CD4-positive, alpha-beta T cell treated with Interleukin-1 beta for 1 hour (primary cell): ENCODE results near the gene APCDD1.

ENCODE experiments used
- DNase-seq, 2 donors: peaks; one replicate each; pipeline ENCODE4 v3.0.0-alpha.2; 2020 to 2022

APCDD1 gene

DNA sequence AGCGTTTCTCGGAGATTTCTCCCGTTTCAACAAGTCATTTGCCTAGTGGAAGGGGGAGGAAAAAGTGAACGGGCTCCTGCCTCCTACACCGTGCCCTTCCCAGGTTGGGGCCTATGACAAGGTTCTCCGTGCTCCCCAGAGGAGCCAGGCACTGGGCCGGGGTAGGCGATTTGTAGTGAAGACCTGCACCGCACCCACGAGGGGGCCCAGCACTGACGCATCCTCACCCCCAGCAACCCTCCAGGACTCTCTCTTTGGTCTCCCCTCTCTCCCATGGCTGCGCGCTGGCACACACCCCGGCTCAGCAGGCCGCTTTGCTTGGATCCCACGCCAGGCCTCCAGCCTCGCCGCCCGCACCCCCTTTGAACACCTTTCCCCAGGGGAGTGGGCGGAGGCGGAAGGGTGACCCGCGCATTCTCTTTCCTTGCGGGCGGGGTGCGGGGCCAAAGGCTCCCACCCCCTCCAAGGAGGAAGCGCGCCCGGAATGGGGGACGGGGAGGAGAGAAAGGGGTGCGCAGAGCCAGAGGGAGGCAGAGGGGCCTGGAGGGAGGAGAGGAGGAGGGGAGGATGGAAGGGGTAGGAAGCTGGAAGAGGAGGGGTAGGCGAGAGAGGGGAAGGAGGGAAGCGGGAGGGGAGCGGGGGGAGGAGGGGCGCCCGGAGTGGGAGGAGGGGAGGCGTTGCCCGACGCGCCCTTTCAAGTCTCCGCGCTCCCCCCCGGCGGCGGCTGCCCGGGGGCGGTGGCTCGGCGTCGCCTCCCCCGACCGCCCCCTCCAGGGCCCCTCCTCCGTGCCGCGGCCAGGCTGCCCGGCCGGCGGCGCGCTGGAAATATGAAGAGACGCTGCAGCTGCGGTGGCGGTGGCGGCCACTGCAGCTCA is at the start of gene APCDD1:
TSS of gene APCDD1 (plus strand) at position 830 of the 875 bp plus-strand sequence. CDS start 347 bp downstream, outside the sequence.
- DNase-seq: peak in 1 of 2 donors; percentile 18

DNA sequence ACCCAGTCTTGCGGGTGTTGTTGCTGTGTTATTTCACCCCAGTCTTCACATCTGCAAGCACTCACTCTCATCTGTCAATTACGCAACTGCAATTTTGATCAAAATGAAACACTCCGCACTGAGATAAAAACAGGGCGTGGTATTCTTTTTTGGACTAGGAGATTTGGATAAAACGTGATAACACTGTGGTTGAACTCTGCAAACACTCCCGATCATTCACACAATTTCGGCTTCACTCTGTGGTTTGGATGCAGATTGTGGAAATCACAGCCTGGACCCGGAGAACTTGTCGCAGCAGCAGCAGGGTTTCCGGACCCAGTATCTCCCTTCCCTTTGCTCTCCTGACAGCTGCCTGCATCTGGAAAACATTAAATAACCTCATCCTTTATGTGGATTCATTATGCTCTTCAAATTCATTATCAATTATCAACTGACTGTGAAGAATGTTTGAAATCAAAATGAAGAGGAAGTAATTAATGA is 49.4 kb upstream of the APCDD1 start:
- DNase-seq: no peak

DNA sequence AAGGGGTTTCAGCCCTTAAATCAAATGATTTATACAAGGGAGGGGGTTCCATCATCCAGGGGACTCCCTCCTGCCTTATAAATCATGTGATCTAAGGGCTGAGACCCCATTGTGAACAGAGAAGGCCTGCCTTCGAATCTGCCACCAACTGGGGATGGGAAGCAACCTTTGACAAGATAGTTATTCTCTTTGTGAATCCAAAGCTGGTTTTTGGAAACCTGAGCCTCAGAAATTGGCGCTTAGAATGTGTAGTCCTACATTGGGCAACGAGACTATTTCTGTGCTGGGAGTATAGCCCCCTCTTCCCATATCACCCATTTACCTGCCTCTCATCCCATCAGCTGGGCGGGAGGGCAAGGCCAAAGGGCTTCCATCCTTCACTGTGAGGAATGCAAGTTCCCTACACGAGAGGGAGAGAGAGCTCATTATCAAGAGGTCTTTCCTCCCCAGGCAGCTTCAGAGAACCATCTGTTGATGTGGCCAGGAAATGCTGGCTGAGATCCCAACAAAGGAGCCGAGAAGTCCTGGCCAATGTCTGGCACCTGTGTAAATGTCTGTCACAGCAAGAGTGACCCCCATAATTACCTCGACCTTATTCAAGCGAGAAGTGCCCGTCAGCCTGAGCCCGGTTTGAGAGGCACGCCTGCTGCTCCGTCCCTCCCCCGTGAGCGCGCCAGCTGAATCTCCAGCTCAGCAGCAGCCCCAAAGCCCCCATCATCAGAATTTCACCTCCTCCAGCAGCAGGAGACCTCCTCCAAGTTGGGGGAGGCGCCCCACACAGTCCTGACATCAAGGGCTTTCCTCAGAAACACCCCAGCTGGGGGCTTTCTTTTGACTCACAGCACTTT is 48.4 kb upstream of the APCDD1 start:
- DNase-seq: no peak

DNA sequence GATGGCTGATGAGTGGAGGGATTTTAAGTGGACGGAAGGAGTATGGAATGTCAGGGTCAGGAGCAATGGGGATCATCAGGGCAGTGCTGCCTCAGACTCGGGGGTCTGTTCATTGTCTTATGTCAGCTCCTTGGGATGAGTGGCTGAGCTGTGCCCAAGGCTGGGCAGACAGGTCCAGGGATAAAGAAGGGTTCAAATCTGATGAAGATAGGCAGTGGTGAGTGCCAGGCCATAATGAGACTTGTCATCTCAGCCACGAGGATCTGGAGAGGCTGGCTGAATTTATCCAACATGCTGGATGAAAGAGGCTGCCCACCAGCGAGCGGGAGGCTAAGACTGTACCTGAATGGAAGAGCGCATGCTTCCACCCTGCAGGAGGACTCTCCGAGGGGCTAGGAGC is 46.3 kb upstream of the APCDD1 start:
- DNase-seq: no peak

DNA sequence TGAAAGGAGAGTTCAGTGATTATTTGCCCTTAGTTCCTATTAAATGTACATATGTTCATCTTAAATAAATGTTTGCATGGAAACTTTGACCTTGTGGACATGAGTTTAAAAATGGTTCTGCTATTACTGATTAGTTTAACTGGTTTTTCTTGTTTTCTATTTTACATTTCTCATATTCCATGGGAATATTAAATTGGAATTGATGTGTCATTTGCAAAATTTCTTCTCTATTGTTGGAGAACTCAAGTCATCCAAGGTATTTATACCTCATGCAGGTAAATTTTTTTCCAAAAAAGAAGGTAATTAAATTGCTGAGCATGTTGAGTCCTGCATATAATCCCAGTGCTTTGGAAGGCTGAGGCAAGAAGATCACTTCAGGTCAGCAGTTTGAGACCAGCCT is 45.4 kb upstream of the APCDD1 start:
- DNase-seq: no peak

DNA sequence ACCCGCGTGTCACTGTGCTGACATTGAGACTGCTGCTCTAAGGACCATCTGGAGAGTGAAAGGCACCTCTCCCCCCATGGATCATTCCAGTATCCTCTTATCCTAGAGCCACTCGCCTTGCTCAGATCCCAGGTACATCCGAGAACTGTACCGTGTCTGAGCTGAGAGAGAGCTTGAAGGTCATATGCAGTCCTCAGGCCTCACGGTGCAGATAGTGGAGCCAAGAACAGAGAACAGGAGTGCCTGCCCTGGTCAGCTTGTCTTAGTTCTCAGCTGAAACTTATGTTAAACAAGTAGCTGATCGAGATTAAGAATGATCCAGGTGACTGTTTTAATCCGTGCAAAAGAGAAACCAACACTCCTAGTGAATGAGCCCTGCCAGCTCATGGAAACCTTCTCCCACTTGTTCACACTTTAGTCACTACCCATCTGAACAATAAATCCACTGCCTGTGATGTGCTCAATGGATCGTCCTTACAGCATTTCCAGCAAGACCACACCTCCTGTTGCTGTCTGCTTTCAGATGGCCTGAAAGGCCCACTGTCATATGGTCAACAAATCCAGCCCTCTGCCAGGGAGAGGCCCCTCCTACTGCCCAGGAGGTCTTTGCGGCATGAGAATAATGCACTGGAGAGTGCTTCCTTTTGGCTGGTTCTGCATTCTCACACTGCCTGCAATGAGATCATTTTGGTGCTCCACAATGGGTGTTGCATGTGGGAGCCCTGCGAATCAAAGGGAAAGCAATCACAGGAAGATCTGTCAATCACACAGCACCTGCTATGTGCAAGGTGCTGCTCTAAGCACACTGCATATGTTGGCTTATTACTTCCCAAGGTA is 43.7 kb upstream of the APCDD1 start:
- DNase-seq: no peak

DNA sequence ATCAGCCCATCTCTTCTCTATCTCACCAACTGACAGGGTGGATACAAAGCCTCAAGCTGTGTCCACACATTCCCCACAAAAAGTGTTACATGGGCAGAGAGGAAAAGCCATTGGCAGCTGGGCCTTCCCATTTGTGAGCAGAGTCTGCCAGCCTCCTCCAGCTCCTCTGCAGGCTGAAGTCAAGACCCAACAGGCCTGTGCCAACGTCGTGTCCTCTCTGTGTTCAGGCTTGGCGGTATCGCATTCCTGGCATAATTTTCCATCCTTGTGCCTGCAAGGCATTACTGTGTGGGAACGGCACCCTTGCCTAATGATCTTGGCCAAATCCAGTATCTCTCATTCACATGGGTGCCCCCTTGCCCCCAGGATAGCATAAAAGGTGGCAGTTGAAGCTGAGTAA is 41.5 kb upstream of the APCDD1 start:
- no peak for DNase-seq

DNA sequence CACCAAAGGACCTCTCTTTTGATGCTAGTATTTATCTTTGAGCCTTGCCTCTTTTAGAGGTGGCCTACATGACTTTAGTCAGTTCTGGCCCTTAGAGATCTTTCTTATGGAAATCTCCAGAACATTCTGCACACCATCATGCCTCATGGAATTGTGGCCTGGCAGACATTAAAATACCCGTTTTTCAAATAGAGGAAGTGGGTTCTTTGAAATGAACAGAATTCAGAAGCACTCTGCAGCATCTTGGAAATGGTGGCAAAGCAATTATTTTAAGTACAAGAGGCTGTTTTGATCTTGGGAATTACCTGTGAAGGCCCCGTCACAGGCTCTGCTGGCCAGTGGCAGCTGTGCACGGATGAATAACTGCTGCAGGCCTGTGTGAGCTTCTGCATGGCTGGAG is 40.7 kb upstream of the APCDD1 start:
- no peak for DNase-seq

DNA sequence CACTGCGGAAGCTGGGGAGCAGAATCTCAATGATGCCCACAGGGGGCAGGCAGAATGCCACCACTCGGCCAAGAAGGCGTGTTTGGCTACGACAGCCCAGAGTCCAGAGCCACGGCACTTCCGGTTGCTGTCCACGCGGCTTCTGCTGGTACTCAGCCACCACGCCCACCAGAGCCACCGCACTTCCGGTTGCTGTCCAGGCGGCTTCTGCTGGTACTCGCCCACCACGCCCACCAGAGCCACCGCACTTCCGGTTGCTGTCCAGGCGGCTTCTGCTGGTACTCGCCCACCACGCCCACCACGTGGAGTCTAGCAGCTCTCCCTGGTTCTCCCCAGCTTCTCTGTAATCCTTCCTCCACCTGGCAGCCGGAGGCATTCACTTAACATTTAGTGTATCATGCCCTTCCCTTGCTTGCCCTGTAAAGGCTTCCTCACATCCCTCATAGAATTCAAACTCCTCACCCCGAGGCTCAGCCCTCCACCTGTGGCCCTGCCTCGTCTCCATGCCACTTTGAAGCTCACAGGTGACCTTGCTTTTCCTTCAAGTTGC is 40.1 kb upstream of the APCDD1 start:
- DNase-seq: no peak

DNA sequence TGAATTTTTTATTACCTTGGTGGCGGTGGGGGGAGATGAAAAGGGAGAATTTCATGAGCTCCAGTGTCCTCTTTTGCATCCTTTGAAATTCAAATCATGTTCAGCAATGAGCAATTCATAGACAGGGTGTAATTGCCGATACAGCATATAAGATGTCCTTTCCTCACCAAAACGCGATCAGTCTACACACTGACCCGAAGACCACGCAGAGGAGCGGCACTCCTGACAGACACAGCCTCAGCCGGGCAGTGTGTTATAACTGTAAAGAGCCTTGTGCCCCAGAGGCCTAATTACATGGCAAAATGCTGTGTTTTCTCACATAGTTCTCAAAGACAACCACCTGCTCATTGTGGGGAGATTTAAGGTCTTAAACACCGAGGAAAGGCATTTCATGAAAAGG is 38.4 kb upstream of the APCDD1 start:
- DNase-seq: no peak

DNA sequence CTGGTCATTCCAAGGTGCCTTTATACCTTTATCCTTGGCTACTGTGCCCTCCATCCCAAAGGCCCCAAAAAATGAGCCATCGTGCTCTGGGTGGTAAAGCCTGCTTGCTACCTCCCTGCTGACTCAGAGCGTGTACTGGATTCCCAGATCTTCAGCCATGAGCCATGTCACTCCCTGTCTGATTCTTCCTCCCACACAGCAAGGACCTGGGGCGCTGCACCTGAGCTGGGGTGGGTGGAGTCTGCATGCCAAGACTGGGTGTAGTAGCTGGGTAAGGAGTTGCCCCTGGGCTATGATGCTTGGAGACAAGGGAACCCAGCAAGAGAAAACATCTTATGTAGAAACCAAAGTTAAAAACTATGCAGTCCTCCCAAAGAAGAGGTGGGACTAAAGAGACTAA is 37.2 kb upstream of the APCDD1 start:
- no peak for DNase-seq

DNA sequence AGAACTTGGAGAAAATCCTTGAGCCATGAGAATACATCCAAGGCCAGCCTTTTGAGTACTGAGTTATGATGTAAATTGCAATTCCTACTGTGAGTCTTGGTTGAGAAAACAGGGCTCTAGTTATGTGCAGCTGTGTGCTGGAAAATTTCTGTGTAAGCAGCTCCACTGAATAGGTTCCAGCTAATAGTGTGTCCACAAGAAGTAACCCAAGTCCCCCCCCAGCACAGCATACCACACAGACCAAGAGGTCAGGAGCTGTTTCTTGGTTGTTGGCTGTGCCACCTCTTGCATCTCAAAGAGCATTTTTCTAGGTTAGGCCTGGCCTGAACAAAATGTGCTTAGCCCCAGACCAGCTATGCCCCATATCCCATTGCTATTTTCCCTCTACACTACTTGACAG is 36.8 kb upstream of the APCDD1 start:
- DNase-seq: no peak

DNA sequence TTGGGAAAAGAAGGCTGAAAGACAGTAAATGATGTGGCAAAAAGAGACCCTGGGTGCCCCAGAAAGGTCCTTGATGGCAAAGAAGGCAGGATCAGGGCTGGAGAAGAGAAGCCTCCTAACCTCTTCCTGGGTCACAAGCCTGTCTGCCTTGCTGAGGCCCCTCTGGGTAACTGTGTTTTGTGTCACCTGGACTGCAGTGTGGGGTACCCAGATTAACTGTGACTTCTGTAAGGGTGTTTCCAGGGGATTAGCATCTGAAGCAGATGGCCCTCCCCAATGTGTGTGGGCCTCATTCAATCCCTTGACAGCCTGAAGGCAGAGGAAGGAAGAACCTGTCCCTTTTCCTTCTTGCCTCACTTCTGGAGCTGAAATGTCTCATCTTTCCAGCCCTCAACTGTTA is 35.6 kb upstream of the APCDD1 start:
- DNase-seq: no peak

DNA sequence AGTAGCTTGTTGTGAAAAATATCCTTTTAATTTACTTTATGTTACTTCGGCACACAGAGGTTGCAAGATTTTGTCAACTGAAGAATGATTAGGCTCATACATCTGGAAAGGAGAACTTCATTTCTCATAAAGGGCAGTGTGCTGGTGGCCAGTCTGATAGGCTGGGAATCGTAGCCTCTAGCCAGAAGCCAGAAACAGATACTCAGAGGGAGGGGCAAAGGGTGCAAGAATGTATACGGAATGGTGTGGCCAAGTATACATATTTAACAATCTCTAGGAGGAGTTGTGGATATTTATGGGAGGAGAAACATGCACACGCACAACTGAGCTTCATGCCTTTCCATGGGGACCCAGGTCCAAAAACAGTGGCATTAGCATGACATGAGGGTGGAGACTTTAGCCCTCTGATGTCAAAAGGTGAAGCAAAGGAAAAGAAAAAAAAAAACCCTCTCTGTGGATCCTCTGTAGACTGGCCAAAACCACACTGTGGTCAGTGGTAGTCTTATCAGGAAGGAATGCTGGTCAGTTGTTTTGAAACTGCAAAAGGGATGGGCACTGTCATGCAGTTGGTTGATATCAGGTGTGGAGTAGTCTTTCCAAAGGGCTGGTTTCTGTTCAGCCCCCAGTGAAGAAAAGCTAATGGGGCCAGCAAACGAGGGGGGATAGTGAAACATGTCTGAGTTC is 34.9 kb upstream of the APCDD1 start:
- no peak for DNase-seq

DNA sequence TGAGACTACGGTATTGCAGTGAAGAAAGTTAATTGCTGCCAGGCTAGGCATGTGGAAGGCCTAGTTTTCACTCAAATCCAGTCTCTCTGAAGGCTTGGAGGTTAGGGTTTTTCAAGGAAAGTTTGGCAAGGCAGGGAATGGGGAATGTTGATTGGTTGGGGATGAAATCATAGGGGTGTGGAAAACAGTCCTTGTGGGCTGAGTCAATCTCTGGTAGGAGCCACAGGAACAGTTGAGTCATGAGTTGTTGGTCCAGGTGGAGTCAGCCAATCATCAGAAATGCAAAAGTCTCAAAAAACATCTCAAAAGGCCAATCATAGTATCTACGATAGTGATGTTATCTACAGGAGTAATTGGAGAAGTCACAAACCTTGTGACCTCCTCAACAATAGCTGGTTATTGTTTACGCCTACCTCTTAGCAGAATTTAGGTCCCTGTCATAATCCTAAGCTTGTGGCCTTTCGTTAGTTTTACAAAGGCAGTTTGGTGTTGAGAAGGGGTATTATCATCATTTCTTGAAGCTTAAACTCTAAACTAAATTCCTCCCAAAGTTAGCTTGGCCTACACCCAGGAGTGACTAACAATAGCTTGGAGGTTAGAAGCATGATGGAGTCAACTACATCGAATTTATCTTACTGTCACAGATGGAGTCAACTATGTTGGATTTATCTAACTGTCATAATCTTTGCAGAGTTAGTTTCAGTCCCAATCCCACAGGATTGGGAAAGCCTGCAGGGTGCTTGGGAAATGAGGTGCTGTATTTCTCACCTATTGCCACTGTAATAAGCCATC is 33.7 kb upstream of the APCDD1 start:
- DNase-seq: no peak

DNA sequence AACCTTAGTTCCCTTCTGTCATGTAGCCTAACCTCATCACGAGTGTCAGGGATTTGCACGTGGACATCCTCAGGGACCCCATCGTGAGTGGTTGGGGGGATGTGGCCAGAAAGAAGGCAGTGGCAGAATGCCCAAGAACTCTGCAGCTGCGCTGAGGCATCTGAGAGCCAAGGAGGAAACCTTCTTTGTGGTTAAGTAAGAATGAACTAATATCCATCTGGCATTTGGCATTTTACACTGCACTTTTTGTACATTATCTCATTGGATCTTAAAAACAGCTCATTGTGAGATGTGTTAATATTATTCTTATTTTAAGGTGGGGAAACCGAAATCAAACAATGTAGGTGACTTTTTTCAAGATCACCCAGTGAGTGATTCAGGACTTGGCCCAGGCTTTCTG is 32.6 kb upstream of the APCDD1 start:
- no peak for DNase-seq

DNA sequence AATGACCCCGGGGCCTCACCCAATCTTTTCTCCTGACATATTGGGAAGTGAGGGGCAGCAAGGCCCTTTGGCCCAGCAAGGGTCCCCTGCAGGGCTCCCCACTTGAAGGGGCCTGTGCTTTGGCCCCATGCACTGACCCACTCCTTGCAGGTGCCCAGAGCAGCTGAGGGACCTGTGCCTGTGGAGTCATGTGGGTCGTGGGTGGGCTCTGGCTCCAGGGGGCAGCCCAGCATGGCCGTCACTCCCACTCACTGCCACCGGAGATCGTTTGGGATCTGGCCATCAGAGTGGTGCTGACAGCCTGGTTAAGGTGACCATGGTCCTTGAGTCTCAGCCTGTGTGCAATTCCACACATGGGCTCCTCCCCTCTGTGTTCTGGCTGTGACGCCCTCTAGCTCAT is 31.7 kb upstream of the APCDD1 start:
- no peak for DNase-seq

DNA sequence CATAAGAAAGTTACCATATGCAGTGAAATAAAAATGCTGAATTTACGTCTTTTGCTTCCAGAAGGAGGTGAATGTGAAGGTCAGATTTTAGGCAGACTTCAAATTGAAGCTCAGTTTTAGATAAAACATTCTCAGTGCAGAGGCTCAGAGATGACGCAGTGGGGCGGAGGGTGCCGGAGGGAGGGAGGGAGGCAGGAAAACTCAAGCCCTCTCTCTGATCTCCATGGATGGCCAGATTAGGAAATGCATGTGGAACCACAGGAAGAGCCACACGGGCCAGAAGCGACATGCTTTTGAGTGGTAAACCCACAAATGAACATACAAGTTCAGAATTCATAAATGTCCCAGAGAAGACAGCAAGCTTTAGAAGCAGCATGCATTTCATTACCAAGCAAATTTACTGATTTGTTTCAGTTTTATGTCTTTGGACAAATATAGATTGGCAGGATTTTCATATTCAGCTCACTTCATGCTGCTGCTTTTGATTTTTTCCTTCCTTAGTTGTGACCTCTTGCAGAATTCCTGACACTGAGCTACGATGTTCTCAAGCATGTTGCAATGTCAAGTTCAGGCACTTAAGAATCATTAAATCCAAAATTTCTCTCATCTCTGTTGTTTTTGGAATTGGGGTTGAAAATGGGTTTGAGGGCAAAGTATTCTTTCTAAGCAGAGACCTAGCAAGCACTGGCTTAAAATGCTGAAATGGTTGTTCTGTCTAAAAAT is 29.7 kb upstream of the APCDD1 start:
- no peak for DNase-seq

DNA sequence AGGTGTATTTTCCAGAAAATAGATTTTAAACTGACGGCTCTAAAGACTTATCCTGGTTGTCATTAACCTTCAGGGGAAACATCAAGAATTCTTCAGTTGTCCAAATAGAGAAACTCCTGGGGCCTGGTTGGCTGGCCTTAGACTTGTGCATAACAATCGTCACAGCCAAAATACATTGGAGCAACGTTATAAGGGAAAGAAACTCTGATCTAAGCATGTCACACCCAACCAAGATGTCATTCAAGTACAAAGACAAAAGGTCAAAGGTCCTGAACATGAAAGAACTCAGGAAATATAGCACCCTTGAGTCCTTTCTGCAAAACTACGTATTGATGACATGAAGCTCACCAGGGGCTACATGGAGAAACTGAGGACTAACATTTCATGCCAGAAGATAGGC is 23.8 kb upstream of the APCDD1 start:
- DNase-seq: no peak

DNA sequence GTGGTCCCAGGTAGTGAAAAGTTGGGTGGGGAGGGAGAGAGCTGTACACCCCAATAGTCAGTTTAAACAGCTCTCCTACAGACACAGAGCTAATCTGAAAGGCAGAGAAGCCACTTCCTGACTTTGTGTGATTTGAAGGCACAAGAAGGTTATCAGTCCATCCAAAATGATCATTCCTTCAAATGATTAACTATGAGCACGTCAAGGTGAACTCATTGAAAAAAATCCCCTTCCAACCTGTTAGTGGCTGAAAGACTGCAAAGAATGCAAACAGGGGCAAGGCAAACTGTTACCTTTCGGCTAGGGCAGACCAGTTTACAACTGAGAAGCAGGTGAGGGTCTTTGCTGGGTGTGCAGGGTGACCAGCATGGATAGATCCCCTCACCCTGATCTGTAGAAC is 22.8 kb upstream of the APCDD1 start:
- DNase-seq: no peak

DNA sequence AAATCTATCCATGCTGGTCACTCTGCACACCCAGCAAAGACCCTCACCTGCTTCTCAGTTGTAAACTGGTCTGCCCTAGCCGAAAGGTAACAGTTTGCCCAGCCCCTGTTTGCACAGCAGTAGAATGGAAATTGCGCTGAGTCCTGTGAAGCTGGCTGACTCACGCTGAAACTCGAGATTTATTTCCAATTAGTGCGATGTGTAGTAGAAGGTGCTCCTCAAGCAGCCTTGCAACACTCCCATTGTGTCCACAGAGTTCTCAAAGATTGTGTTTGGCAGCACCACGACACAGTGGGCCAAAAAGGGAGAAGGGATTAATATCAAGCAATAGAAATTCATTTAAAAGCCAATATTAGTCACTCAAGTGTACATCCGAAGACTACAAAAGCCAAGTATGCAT is 21.7 kb upstream of the APCDD1 start:
- no peak for DNase-seq
